A549 (cell line): ENCODE results near the gene TMEM260.
"Not testable (repeated sequence)": the region's sequence is repeated elsewhere in the genome, so short reads cannot be mapped to it uniquely, and the experiment has no call there.

ENCODE experiments used
- BCL3 ChIP-seq: fragments of >200 bp; sonication (Bioruptor Twin); formaldehyde crosslinking; IDR thresholded peaks from 3 replicates; pipeline ENCODE4 v1.6.1; 2016
- CHD2 ChIP-seq: fragments of 150-350 bp; IDR thresholded peaks from 2 replicates; pipeline ENCODE4 v1.6.1; 2014; ENCODE audit warnings: low read length; ENCODE audit not compliant: partially characterized antibody
- CTCF ChIP-seq: fragments of >200 bp; sonication (Bioruptor Twin); formaldehyde crosslinking; IDR thresholded peaks from 3 replicates; pipeline ENCODE4 v1.5.1; 2016
- EP300 ChIP-seq, 2 experiments: fragments of >200 bp; sonication (Bioruptor Twin); formaldehyde crosslinking; IDR thresholded peaks; 2 replicates in 1 of 2; 3 replicates in 1 of 2; pipeline ENCODE4 v1.6.1; 2016 to 2017
- ESRRA ChIP-seq: fragments of 150-350 bp; IDR thresholded peaks from 2 replicates; pipeline ENCODE4 v1.6.1; 2014; ENCODE audit warnings: mild to moderate bottlenecking, low read length, borderline replicate concordance
- JUN ChIP-seq, 2 experiments: fragments of >200 bp; sonication (Bioruptor Twin); formaldehyde crosslinking; IDR thresholded peaks; 2 replicates in 1 of 2; 3 replicates in 1 of 2; pipeline ENCODE4 v1.6.1; 2016 to 2017
- MYC ChIP-seq: IDR thresholded peaks from 2 replicates; pipeline ENCODE4 v1.6.1; 2012; ENCODE audit warnings: mild to moderate bottlenecking, inconsistent platforms, low read length, improper control_type of control experiment, borderline replicate concordance
- REST ChIP-seq: fragments of 200-600 bp; sonication (generic); IDR thresholded peaks from 2 replicates; pipeline ENCODE4 v1.6.1; 2016; ENCODE audit warnings: antibody characterized with exemption, mild to moderate bottlenecking, moderate library complexity
- SMC3 ChIP-seq: fragments of >200 bp; sonication (Bioruptor Twin); formaldehyde crosslinking; IDR thresholded peaks from 3 replicates; pipeline ENCODE4 v1.6.1; 2018; ENCODE audit warnings: inconsistent platforms

GRCh38 chr14:56667290-56667689, 87.7 kb downstream of the TMEM260 start:
- not testable (repeated sequence) for TF ChIP-seq CHD2; CTCF; MYC; JUN (IDR thresholded peaks at IDR 0.05); EP300 (IDR thresholded peaks at IDR 0.05); BCL3; ESRRA; REST; SMC3
